Trophoblast cell (in vitro differentiated cells and primary cell): ENCODE results near the gene CLMN.

Experiments
- DNase-seq, 2 donors: peaks; one replicate each; pipeline ENCODE4 v3.0.0-alpha.2; 2016
- H2AFZ ChIP-seq: 2 replicates; pipeline ENCODE4 v1.6.1; 2013; ENCODE audit warnings: low read length, moderate library complexity, mild to moderate bottlenecking; ENCODE audit not compliant: insufficient read depth, poor library complexity
- H2AK5ac ChIP-seq: 2 replicates; pipeline ENCODE4 v1.6.1; 2013; ENCODE audit warnings: mild to moderate bottlenecking, low read length
- H2BK120ac ChIP-seq: 2 replicates; pipeline ENCODE4 v1.6.1; 2013; ENCODE audit warnings: low read length, mild to moderate bottlenecking, moderate library complexity; ENCODE audit not compliant: insufficient read depth, poor library complexity
- H2BK12ac ChIP-seq: 2 replicates; pipeline ENCODE4 v1.6.1; 2013; ENCODE audit warnings: mild to moderate bottlenecking, low read length, moderate library complexity
- H2BK5ac ChIP-seq: 2 replicates; pipeline ENCODE4 v1.6.1; 2013; ENCODE audit warnings: low read length, low read depth, moderate library complexity, mild to moderate bottlenecking; ENCODE audit not compliant: poor library complexity
- H3K14ac ChIP-seq: 2 replicates; pipeline ENCODE4 v1.6.1; 2013; ENCODE audit warnings: mild to moderate bottlenecking, low read length
- H3K18ac ChIP-seq: 2 replicates; pipeline ENCODE4 v1.6.1; 2013; ENCODE audit warnings: mild to moderate bottlenecking, low read length
- H3K23ac ChIP-seq: 2 replicates; pipeline ENCODE4 v1.6.1; 2013; ENCODE audit warnings: low read length
- H3K27ac ChIP-seq: 2 replicates; pipeline ENCODE4 v1.5.1; 2013; ENCODE audit warnings: low read depth, mild to moderate bottlenecking, inconsistent platforms, low read length, moderate library complexity
- H3K27me3 ChIP-seq: 2 replicates; pipeline ENCODE4 v1.6.1; 2013; ENCODE audit warnings: inconsistent platforms, mild to moderate bottlenecking, low read length, moderate library complexity; ENCODE audit not compliant: insufficient read depth
- H3K36me3 ChIP-seq, 2 experiments: 1 replicate in 1 of 2; 2 replicates in 1 of 2; pipeline ENCODE4 v1.6.1; 2013; ENCODE audit warnings: low read length in 2 of 2, mild to moderate bottlenecking in 2 of 2, moderate library complexity in 1 of 2; ENCODE audit not compliant: insufficient read depth in 2 of 2, control insufficient read depth in 1 of 2
- H3K4ac ChIP-seq: 2 replicates; pipeline ENCODE4 v1.6.1; 2013; ENCODE audit warnings: low read depth, mild to moderate bottlenecking, low read length, moderate library complexity
- H3K4me1 ChIP-seq, 2 experiments: 1 replicate in 1 of 2; 2 replicates in 1 of 2; pipeline ENCODE4 v1.6.1; 2013; ENCODE audit warnings: low read length in 2 of 2, mild to moderate bottlenecking in 2 of 2, moderate library complexity in 1 of 2; ENCODE audit not compliant: insufficient read depth in 2 of 2, control insufficient read depth in 1 of 2
- H3K4me2 ChIP-seq: 2 replicates; pipeline ENCODE4 v1.6.1; 2013; ENCODE audit warnings: inconsistent platforms, mild to moderate bottlenecking, low read length, moderate library complexity
- H3K4me3 ChIP-seq: 2 replicates; pipeline ENCODE4 v1.5.1; 2013; ENCODE audit warnings: mild to moderate bottlenecking, low read depth, low read length, inconsistent platforms
- H3K79me1 ChIP-seq: one replicate; pipeline ENCODE4 v1.6.1; 2013; ENCODE audit warnings: low read length
- H3K79me2 ChIP-seq: 2 replicates; pipeline ENCODE4 v1.6.1; 2013; ENCODE audit warnings: low read length, mild to moderate bottlenecking; ENCODE audit not compliant: control insufficient read depth, insufficient read depth, poor library complexity
- H3K9ac ChIP-seq: 2 replicates; pipeline ENCODE4 v1.6.1; 2013; ENCODE audit warnings: mild to moderate bottlenecking, low read length
- H3K9me3 ChIP-seq: 2 replicates; pipeline ENCODE4 v1.6.1; 2013; ENCODE audit warnings: low read depth, mild to moderate bottlenecking, control low read depth, inconsistent platforms, low read length; ENCODE audit not compliant: insufficient read depth
- H4K12ac ChIP-seq: 2 replicates; pipeline ENCODE4 v1.6.1; 2013; ENCODE audit warnings: low read depth, mild to moderate bottlenecking, low read length, moderate library complexity
- H4K8ac ChIP-seq: 2 replicates; pipeline ENCODE4 v1.6.1; 2013; ENCODE audit warnings: low read depth, mild to moderate bottlenecking, low read length, moderate library complexity
- H4K91ac ChIP-seq: one replicate; pipeline ENCODE4 v1.6.1; 2013; ENCODE audit warnings: low read depth, mild to moderate bottlenecking, low read length, moderate library complexity
- WGBS: extraction: QIAGEN DNeasy Blood & Tissue Kit; methylation state at CpG from one replicate; pipeline ENCODE4 v1.1.7; 2013; ENCODE audit warnings: missing lambda C conversion rate; ENCODE audit not compliant: insufficient read length, insufficient coverage; ENCODE audit errors: extremely low coverage; 5-methylcytosine and 5-hydroxymethylcytosine counted together

CLMN gene

DNA sequence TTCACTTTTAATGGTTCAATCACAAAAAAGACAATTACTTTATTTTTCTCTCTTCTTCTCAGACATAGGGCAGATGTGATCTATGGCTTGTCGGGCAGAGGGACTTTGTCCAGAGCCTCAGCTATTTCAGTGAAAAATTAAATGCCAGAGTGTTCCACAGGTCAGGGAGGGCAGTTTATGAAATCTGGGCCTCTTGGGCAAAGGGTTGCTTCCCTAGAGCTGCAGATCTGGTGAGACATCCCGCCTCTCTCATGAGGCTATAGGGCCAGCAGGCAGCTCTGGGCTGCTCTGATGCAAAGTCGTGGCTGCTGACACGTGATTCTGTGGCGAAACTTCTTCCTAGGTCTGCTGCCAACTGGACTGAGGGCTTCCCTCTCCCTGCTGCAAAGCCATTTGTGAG lies 6.0 kb downstream of the CLMN start:
- Histone ChIP-seq H2AFZ (no peak overlapping the region), H2BK12ac (no peak overlapping the region)

DNA sequence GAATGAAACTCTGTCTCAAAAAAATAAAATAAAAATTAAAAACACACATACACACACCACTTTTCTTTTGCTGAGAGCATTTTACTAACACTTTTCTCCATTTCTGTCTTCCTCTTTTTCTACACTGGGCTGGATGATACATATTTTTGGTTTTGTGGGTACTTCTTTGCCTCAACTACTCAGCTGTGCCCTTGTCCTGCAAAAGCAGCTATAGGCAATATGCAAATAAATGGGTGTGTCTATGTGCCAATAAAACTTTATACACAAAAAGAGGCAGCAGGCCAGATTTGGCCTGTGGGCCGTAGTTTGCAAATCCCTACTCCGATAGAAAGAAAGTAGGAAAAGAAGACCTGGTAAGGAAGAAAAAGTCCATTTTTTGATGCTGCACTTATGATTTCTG lies 6.5 kb downstream of the CLMN start:
- no peak for DNase-seq
- WGBS, result no CpG with 5 or more reads among the region's 2 CpGs

More for the DNA sequence above, 6.0 kb downstream of the CLMN start:
- H3K4me2 ChIP-seq, result no peak overlapping the region
- no peak overlapping the region for H3K4ac ChIP-seq
- H4K91ac ChIP-seq, result no peak overlapping the region
- WGBS, result no CpG with 5 or more reads among the region's 5 CpGs
- no peak overlapping the region for H3K4me3 ChIP-seq
- no peaks in the 10 kb centered on the region for H3K27me3 ChIP-seq
- H3K9me3 ChIP-seq, result peaks cover 4% of the 10 kb centered on the region
- H3K9ac ChIP-seq, result no peak overlapping the region
- no peak overlapping the region for H2BK5ac ChIP-seq
- H4K12ac ChIP-seq, result no peak overlapping the region
- H3K36me3 ChIP-seq, result no peaks in the 10 kb centered on the region
- no peak overlapping the region for H3K14ac ChIP-seq
- H3K79me2 ChIP-seq, result no peaks in the 10 kb centered on the region
- no peak overlapping the region for H2BK120ac ChIP-seq
- H3K79me1 ChIP-seq, result no peaks in the 10 kb centered on the region
- H3K18ac ChIP-seq, result no peak overlapping the region
- no peak overlapping the region for H3K27ac ChIP-seq
- H3K23ac ChIP-seq, result no peak overlapping the region
- no peak overlapping the region for H2AK5ac ChIP-seq
- no peak overlapping the region for H4K8ac ChIP-seq
- DNase-seq, result peak; percentile 58 to 66
- peaks cover 16 to 18% of the 10 kb centered on the region in 2 experiments for H3K4me1 ChIP-seq

DNA sequence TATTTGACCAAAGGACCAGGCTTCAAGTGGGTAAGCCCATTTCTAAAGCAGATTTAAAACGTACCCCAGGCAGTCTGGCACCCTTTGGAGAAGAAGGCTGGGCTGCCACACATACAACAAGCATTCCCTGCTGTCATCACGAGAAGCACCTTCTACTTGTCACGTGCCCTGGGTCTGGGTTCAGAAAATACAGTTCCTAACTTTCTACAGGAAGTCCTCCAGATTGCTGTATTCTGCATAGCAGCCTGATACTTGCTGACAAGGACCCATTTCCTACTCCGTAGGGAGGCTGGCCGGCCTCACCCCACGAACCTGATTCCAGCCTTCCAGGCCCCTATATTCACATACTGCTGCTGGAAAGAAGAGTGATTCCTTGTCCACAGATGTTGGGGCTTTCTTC lies 7.4 kb downstream of the CLMN start:
- Histone ChIP-seq H4K91ac (no peak overlapping the region), H2BK5ac (no peak overlapping the region), H2AK5ac (no peak overlapping the region), H3K27me3 (no peaks in the 10 kb centered on the region), H3K4me1 (peaks cover 18 to 24% of the 10 kb centered on the region in 2 experiments), H3K4ac (no peak overlapping the region), H2BK120ac (no peak overlapping the region), H3K4me3 (no peak overlapping the region), H3K9ac (no peak overlapping the region), H3K36me3 (no peaks in the 10 kb centered on the region), H3K27ac (no peak overlapping the region), H4K8ac (no peak overlapping the region), H2AFZ (no peak overlapping the region), H3K14ac (no peak overlapping the region), H3K23ac (no peak overlapping the region), H3K4me2 (no peak overlapping the region), H2BK12ac (no peak overlapping the region), H4K12ac (no peak overlapping the region), H3K79me2 (no peaks in the 10 kb centered on the region), H3K79me1 (no peaks in the 10 kb centered on the region), H3K18ac (no peak overlapping the region), H3K9me3 (peaks cover 4% of the 10 kb centered on the region)
- no peak for DNase-seq
- WGBS, result no CpG with 5 or more reads among the region's 6 CpGs

More for the DNA sequence above, 6.5 kb downstream of the CLMN start:
- no peak overlapping the region for H2BK120ac ChIP-seq
- H3K4me3 ChIP-seq, result no peak overlapping the region
- peaks cover 4% of the 10 kb centered on the region for H3K9me3 ChIP-seq
- no peak overlapping the region for H3K4ac ChIP-seq
- H2AFZ ChIP-seq, result no peak overlapping the region
- no peak overlapping the region for H4K91ac ChIP-seq
- H3K79me1 ChIP-seq, result no peaks in the 10 kb centered on the region
- no peaks in the 10 kb centered on the region for H3K36me3 ChIP-seq
- peaks cover 16% of the 10 kb centered on the region in 2 experiments for H3K4me1 ChIP-seq
- H3K79me2 ChIP-seq, result no peaks in the 10 kb centered on the region
- no peak overlapping the region for H2BK12ac ChIP-seq
- no peak overlapping the region for H4K8ac ChIP-seq
- no peak overlapping the region for H4K12ac ChIP-seq
- H2BK5ac ChIP-seq, result no peak overlapping the region
- H3K23ac ChIP-seq, result no peak overlapping the region
- H3K18ac ChIP-seq, result no peak overlapping the region
- H2AK5ac ChIP-seq, result no peak overlapping the region
- no peak overlapping the region for H3K9ac ChIP-seq
- H3K27ac ChIP-seq, result no peak overlapping the region
- H3K14ac ChIP-seq, result no peak overlapping the region
- no peaks in the 10 kb centered on the region for H3K27me3 ChIP-seq
- no peak overlapping the region for H3K4me2 ChIP-seq

DNA sequence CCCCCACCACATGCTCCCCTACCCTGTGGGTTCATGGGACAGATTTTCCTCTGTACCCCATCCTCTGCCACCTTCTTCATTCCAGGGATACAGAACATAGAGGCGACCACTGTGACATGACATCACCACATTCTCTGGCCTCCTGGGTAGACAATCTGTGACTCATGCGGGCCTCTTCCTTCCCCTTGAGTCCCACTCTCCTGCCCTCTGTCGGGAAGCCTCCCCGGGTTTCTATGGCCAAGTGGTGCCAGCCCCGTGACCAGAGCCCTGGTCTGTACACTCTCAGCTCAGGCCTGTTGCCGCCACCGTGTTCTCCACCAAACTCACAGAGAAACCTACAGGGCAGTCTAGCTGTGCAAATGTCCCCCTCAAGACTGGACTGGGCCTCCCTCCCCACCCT lies 8.0 kb downstream of the CLMN start:
- H4K91ac ChIP-seq, result no peak overlapping the region
- peaks cover 18 to 26% of the 10 kb centered on the region in 2 experiments for H3K4me1 ChIP-seq
- no CpG with 5 or more reads among the region's 7 CpGs for WGBS

More for the DNA sequence above, 8.0 kb downstream of the CLMN start:
- Histone ChIP-seq H2BK120ac (no peak overlapping the region), H3K27me3 (no peaks in the 10 kb centered on the region), H3K79me1 (no peaks in the 10 kb centered on the region), H3K4me3 (no peak overlapping the region), H2AK5ac (no peak overlapping the region), H2BK12ac (no peak overlapping the region), H2BK5ac (no peak overlapping the region), H3K36me3 (no peaks in the 10 kb centered on the region), H3K4me2 (no peak overlapping the region), H4K8ac (no peak overlapping the region), H3K4ac (no peak overlapping the region), H3K27ac (no peak overlapping the region), H3K79me2 (no peaks in the 10 kb centered on the region), H3K9ac (no peak overlapping the region), H3K23ac (no peak overlapping the region), H4K12ac (no peak overlapping the region), H3K9me3 (peaks cover 4% of the 10 kb centered on the region), H3K18ac (no peak overlapping the region), H3K14ac (peak overlapping the region; percentile 5), H2AFZ (no peak overlapping the region)
- peak in 1 of 2 donors; percentile 34 for DNase-seq
